CD4-positive, alpha-beta T cell (primary cell): ENCODE results near the gene CHRM4. TPM values are rescaled to one million over a fixed set of nuclear protein-coding genes. Genes with fewer than 3 reads are reported as not detected.
A peak's percentile ranks its signal among the peaks of the same experiment; 100 is the strongest.

Experiments
- ATAC-seq: fragments of 200-7000 bp; cut with Tn5 transposase; one replicate; pipeline ENCODE4 v1.10.0; 2022; ENCODE audit warnings: mild to moderate bottlenecking; ENCODE audit not compliant: poor library complexity
- CTCF ChIA-PET: fragments of 350-600 bp; sonication (Branson Sonifier 250); formaldehyde crosslinking; loops from one replicate; lab custom pipeline; 2021; ENCODE audit warnings: antibody characterized with exemption, inconsistent platforms; lab: Charles Lee
- POLR2A ChIA-PET: fragments of 350-600 bp; sonication (Branson Sonifier 250); formaldehyde crosslinking; loops from one replicate; lab custom pipeline; 2021; ENCODE audit warnings: antibody characterized with exemption, inconsistent platforms; lab: Charles Lee
- DNase-seq, 14 experiments: peaks; one replicate each; pipeline ENCODE4 v3.0.0-alpha.2; 2013 to 2020; ENCODE audit warnings: mixed read lengths in 2 of 14
- H3K27ac ChIP-seq, 2 donors: one replicate each; pipeline versions ENCODE4 v1.5.1 to v1.7.0; 2013; ENCODE audit warnings: low read length in 2 of 2, low read depth in 1 of 2, mild to moderate bottlenecking in 1 of 2
- H3K27me3 ChIP-seq, 2 experiments: 1 replicate in 1 of 2; 2 replicates in 1 of 2; pipeline versions ENCODE4 v1.6.1 to v1.7.0; 2013; ENCODE audit warnings: low read length in 2 of 2, control low read depth in 1 of 2, mild to moderate bottlenecking in 1 of 2, moderate library complexity in 1 of 2; ENCODE audit not compliant: insufficient read depth in 2 of 2, control insufficient read depth in 1 of 2
- H3K36me3 ChIP-seq: one replicate; pipeline ENCODE4 v1.6.1; 2013; ENCODE audit warnings: low read length, control low read depth; ENCODE audit not compliant: insufficient read depth
- H3K4me1 ChIP-seq: one replicate; pipeline ENCODE4 v1.6.1; 2013; ENCODE audit warnings: low read length, control low read depth; ENCODE audit not compliant: insufficient read depth
- H3K4me3 ChIP-seq: one replicate; pipeline ENCODE4 v1.5.1; 2013; ENCODE audit warnings: mild to moderate bottlenecking, low read length, moderate library complexity
- H3K9me3 ChIP-seq, 2 experiments: 1 replicate in 1 of 2; 2 replicates in 1 of 2; pipeline versions ENCODE4 v1.6.1 to v1.7.0; 2013; ENCODE audit warnings: low read length in 2 of 2, mild to moderate bottlenecking in 2 of 2, control low read depth in 1 of 2, moderate library complexity in 1 of 2; ENCODE audit not compliant: control insufficient read depth in 1 of 2, insufficient read depth in 1 of 2
- H3K27ac Mint-ChIP-seq: one replicate; pipeline ENCODE4 v1.8.0; 2020; ENCODE audit warnings: mixed read lengths
- H3K27me3 Mint-ChIP-seq: one replicate; pipeline ENCODE4 v1.8.0; 2021; ENCODE audit warnings: mixed read lengths
- H3K36me3 Mint-ChIP-seq: one replicate; pipeline ENCODE4 v1.8.0; 2021; ENCODE audit warnings: low read depth, mixed read lengths
- H3K4me1 Mint-ChIP-seq: one replicate; pipeline ENCODE4 v1.8.0; 2021; ENCODE audit warnings: low read depth, mixed read lengths
- H3K4me3 Mint-ChIP-seq: one replicate; pipeline ENCODE4 v1.8.0; 2020; ENCODE audit warnings: mild to moderate bottlenecking, mixed read lengths
- H3K9me3 Mint-ChIP-seq: one replicate; pipeline ENCODE4 v1.8.0; 2020; ENCODE audit warnings: mixed read lengths
- CTCF ChIP-seq: fragments of 200-600 bp; IDR thresholded peaks from one replicate; pipeline ENCODE4 v1.8.0; 2022; ENCODE audit warnings: antibody characterized with exemption, mild to moderate bottlenecking
- intact Hi-C, 2 experiments: fragments of 100-400 bp; cut with DNase I in 1 of 2; cut with micrococcal nuclease in 1 of 2; formaldehyde crosslinking; loops; one replicate each; pipeline versions ENCODE4 v1.15.1 to v1.9.0; 2023 to 2025; cut with DNase I, micrococcal nuclease
- total RNA-seq, 174 experiments: library from RNA in 2 of 174; stranded (reverse) in 2 of 174; gene quantifications; one replicate each; pipeline ENCODE4 v1.2.3 and lab custom pipeline; 2021 to 2026

CHRM4 gene
- total RNA-seq, 2 experiments from 2014 or later: 3.2 to 3.7 TPM

- H3K36me3 ChIP-seq: no peaks in the 10 kb centered on the region
- ATAC-seq: no peak
- no peak overlapping the region for H3K4me3 ChIP-seq
- ChIA-PET CTCF (no interaction called here), POLR2A (interaction anchor here (14.3 kb wide), 1 partner anchor 10 kb away, joined by 266 read pairs; no protein-coding TSS in a partner anchor)
- H3K9me3 ChIP-seq: no peaks in the 10 kb centered on the region
- Mint-ChIP-seq H3K27ac (peak overlapping the region; percentile 80), H3K27me3 (no peaks in the 10 kb centered on the region), H3K4me3 (peak overlapping the region; percentile 72), H3K4me1 (peaks cover 82% of the 10 kb centered on the region), H3K9me3 (no peaks in the 10 kb centered on the region), H3K36me3 (peaks cover 13% of the 10 kb centered on the region)
- intact Hi-C loops: loop anchor here in 1 of 2 experiments (10.0 kb wide), 1 partner anchor 191 kb away; no protein-coding TSS in a partner anchor
- H3K27ac ChIP-seq: peak overlapping the region in 1 of 2 donors; percentile 4
- H3K27me3 ChIP-seq: no peaks in the 10 kb centered on the region
- TF ChIP-seq CTCF: no peak
- H3K4me1 ChIP-seq: peaks cover 85% of the 10 kb centered on the region
- DNase-seq: no peak
These were observed 48.1 kb downstream of the CHRM4 start for GRCh38 chr11:46343520-46343919.

- Histone ChIP-seq H3K27me3 (no peaks in the 10 kb centered on the region), H3K4me1 (peaks cover 93% of the 10 kb centered on the region), H3K9me3 (no peaks in the 10 kb centered on the region), H3K4me3 (no peak overlapping the region), H3K36me3 (no peaks in the 10 kb centered on the region), H3K27ac (peak overlapping the region; percentile 22 to 58)
- peak; percentile 16 for ATAC-seq
- peak overlapping the region; percentile 70 for H3K4me3 Mint-ChIP-seq
- H3K9me3 Mint-ChIP-seq: no peaks in the 10 kb centered on the region
- CTCF ChIA-PET: interaction anchor here (0.8 to 1.5 kb wide), 2 partner anchors 10 kb away, joined by 3 read pairs; no protein-coding TSS in a partner anchor
- intact Hi-C loops: loop anchor here in 1 of 2 experiments (10.0 kb wide), 1 partner anchor 193 kb away; no protein-coding TSS in a partner anchor
- H3K4me1 Mint-ChIP-seq: peaks cover 94% of the 10 kb centered on the region
- peak overlapping the region; percentile 80 for H3K27ac Mint-ChIP-seq
- no peak for TF ChIP-seq CTCF
- H3K27me3 Mint-ChIP-seq: no peaks in the 10 kb centered on the region
- peak in 8 of 14 experiments; percentile 32 to 64 (median 45) for DNase-seq
- peaks cover 9% of the 10 kb centered on the region for H3K36me3 Mint-ChIP-seq
- POLR2A ChIA-PET: interaction anchor here (1.0 to 14.3 kb wide), 3 partner anchors 9 to 11 kb away, joined by 3 to 266 read pairs (median 3); no protein-coding TSS in a partner anchor
These were observed 49.3 kb downstream of the CHRM4 start for GRCh38 chr11:46342239-46342638.

GRCh38 chr11:46341454-46341853 is 50.1 kb downstream of the CHRM4 start:
- peak overlapping the region; percentile 42 for H3K4me3 Mint-ChIP-seq
- H3K9me3 ChIP-seq: no peaks in the 10 kb centered on the region
- H3K27ac Mint-ChIP-seq: peak overlapping the region; percentile 80
- intact Hi-C loops: loop anchor here in 1 of 2 experiments (10.0 kb wide), 1 partner anchor 193 kb away; no protein-coding TSS in a partner anchor
- H3K4me1 ChIP-seq: peaks cover 93% of the 10 kb centered on the region
- peaks cover 94% of the 10 kb centered on the region for H3K4me1 Mint-ChIP-seq
- DNase-seq (no peak), ATAC-seq (no peak)
- no peak overlapping the region for H3K4me3 ChIP-seq
- H3K27me3 ChIP-seq: no peaks in the 10 kb centered on the region
- peaks cover 9% of the 10 kb centered on the region for H3K36me3 Mint-ChIP-seq
- H3K36me3 ChIP-seq: no peaks in the 10 kb centered on the region
- peak overlapping the region; percentile 34 to 58 for H3K27ac ChIP-seq
- no peak for TF ChIP-seq CTCF
- ChIA-PET CTCF (interaction anchor here (1.5 kb wide), 1 partner anchor 11 kb away, joined by 3 read pairs; no protein-coding TSS in a partner anchor), POLR2A (interaction anchor here (1.0 to 14.3 kb wide), 2 partner anchors 8 to 12 kb away, joined by 3 to 266 read pairs; no protein-coding TSS in a partner anchor)
- no peaks in the 10 kb centered on the region for H3K9me3 Mint-ChIP-seq
- no peaks in the 10 kb centered on the region for H3K27me3 Mint-ChIP-seq
